GM21447 (cell line): Measurements from ENCODE around the gene SLC35A4.
"Not testable (repeated sequence)": the region's sequence is repeated elsewhere in the genome, so short reads cannot be mapped to it uniquely, and the experiment has no call there.

Experiments used
- ATAC-seq: cut with Tn5 transposase; IDR thresholded peaks from one replicate; pipeline ENCODE4 v1.9.1; 2021; ENCODE audit not compliant: unreplicated experiment

Gene SLC35A4

DNA sequence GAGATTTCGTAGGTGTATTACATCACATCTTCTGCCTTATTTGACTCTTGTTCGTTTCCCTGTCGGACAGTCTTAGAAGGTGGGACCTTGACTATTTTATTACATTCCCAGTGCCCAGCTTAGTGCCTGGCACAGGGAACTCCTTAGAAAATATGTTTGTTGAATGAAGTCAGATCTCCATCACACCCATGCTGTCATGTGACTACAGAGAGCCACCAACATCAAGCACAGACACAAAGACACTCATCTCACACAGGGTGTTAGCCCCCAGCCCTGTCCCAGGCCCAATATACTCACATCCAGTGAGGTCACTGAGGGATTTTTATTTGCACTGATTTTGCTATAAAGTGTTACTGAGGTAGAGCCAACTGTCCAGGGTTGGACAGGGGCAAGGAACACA lies 6.7 kb upstream of the SLC35A4 start:
- no peak for ATAC-seq

DNA sequence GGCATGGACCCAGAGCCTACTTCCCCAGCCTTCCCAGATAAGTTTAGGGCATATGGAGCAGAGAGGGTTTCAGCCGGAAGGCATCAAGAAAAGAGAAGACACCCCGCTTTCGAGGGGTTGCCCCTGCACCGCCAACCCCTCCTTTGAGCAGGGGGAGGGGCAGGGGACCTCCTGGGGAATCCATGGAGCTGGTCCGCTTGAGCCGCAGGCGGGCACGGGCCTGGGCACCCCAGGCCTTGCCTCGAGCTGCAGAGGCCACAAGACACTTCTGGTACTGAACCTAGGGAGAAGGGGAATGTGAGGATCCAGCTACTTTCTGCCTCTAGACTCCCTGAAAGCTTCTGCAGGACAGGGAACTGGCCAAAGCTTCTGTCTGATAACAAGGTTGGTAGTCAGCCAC lies 6.1 kb upstream of the SLC35A4 start:
- ATAC-seq: no peak

DNA sequence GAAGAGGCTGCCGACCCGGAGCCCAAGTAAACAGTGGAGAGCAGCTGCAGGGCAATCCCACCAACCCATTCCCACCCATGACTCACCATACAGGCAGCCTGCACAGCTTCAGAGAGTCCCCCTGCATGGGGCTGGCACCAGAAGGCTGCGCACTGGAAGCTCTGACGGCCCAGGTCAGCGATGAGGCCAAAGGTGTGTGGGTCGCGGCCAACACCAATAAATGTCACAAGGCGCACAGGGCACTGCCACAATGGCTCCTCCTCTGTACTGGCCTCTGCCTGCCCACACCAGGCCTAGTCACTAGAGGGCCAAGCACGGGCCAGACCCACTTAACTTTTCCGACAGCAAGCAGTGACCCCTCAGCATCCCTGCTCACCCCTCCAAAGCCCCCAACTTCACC lies 4.4 kb upstream of the SLC35A4 start:
- no peak for ATAC-seq

DNA sequence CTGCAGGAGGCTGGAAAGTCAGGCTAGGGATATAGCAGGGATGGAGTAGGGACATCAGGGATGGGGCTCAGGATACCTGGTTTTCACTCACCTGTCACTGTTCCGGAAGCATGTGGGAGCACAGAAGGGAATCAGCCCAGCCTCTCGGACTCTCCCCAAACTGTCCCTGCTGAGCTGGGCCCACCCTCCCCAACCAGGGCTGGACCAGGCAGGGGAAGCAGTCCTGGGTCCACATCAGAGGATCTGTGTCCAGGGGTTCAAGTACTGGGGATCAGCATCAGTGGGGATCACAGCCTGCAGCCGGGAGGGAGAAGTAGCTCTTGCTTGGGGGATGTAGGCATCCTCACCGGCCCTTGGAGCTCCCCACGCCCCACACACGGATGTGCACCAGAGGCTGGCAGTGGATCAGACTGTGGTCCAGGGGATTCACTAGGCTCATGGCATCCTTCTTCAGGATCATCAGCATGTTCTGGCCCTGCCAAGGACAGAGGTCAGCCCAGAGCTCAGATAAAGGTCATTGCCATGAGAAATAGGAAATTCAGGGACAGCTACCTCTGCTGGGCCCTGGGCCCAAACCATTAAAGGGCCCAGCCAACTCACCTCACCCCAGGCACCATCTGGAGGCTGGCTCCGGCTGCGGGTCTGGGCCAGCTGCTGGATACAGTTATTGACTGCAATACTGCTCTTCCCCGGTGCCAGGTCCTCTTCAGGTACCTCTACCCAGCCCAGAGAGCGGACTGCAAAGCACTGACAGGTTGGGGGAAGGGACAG lies 2.7 kb upstream of the SLC35A4 start:
- ATAC-seq: no peak

DNA sequence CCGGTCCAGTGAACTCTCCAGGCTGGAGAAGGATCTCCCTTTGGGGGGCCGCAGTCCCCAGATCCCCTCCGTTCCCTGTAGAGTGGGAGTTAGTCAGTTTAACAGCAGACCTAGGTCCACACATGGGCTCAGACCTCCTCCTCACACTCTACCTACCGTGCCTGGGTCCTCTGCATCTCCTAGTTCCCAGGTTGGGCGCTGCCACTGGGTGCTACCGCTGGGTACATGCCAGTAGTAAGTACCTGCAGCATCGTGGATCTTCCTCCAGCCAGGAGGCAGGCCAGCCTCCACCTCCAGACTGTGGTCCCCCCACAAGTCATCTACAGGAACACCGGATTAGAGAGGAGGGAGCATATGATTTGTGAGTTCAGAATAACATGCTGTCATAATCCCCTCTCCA lies 1.0 kb upstream of the SLC35A4 start:
- ATAC-seq: no peak

DNA sequence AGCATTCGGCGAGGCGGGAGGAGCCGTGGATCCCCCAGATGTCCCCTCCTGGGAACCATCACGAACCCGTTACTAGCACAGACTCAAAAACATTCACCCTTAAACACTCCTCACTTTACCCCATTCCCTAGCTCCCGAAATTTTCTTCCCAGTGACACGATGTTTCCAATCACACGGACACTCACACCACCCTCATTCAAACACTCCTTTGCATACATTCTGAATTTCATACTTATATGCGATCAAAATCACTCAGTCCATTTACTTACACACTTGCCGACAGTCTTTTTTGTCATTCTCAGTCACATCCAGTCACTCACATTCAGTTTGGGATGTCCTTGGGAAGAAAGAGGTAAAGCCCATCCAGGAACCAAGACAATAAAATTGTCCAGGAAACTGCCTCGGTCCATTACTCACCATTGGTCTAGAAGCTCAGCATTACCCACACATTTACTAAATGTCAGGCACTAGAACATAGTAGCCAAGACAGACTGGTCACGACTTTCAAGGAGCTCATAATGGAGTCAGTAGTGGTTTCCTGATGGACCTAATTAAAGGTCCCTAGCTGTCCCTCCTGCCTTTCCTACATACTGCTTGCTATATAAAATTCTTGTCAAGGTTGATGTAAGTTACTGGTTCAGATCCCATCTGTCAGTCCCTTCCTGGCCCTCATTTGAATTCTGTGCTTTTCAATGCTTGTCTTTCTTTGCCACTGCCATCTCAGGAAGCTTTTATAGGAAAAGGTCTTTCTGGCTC lies 574 bp downstream of the SLC35A4 start:
- ATAC-seq: peak; percentile 1

DNA sequence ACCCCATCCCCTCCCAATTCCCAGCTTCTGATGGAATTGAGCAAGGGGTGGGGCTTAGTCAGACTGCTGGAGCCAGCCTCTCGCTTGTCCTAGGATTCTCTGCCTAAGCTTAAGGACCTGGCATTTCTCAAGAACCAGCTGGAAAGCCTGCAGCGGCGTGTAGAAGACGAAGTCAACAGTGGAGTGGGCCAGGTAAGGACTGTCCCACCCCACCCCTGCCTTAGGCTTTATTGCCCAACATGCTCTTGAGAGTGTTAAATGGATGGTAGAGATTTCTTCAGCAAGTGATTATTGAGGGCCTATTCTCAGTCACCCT lies 1.1 kb downstream of the SLC35A4 start:
- no peak for ATAC-seq

DNA sequence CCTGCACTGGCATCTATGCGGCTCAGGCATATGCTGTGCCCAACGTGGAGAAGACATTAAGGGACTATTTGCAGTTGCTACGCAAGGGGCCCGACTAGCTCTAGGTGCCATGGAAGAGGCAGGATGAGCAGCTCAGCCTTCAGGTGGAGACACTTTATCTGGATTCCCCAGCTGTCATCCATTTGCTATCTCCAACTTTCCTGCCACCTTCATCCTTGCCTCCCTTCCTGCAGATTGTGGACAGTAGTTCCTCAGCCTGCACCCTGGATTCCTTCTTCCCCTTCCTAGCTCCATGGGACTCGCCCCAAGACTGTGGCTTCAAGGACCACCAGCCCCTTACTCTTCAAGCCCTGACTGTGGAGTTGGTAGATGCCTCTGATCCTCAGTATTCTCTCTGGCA lies 2.0 kb downstream of the SLC35A4 start:
- ATAC-seq: no peak

DNA sequence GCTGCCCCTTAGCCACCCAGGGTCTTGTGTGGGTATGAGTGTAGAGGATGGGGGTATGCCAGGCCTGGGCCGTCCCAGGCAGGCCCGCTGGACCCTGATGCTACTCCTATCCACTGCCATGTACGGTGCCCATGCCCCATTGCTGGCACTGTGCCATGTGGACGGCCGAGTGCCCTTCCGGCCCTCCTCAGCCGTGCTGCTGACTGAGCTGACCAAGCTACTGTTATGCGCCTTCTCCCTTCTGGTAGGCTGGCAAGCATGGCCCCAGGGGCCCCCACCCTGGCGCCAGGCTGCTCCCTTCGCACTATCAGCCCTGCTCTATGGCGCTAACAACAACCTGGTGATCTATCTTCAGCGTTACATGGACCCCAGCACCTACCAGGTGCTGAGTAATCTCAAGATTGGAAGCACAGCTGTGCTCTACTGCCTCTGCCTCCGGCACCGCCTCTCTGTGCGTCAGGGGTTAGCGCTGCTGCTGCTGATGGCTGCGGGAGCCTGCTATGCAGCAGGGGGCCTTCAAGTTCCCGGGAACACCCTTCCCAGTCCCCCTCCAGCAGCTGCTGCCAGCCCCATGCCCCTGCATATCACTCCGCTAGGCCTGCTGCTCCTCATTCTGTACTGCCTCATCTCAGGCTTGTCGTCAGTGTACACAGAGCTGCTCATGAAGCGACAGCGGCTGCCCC lies 2.6 kb downstream of the SLC35A4 start:
- no peak for ATAC-seq

DNA sequence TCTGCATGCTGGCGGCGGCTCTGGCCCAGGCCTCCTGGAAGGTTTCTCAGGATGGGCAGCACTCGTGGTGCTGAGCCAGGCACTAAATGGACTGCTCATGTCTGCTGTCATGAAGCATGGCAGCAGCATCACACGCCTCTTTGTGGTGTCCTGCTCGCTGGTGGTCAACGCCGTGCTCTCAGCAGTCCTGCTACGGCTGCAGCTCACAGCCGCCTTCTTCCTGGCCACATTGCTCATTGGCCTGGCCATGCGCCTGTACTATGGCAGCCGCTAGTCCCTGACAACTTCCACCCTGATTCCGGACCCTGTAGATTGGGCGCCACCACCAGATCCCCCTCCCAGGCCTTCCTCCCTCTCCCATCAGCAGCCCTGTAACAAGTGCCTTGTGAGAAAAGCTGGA lies 3.2 kb downstream of the SLC35A4 start:
- ATAC-seq: no peak

DNA sequence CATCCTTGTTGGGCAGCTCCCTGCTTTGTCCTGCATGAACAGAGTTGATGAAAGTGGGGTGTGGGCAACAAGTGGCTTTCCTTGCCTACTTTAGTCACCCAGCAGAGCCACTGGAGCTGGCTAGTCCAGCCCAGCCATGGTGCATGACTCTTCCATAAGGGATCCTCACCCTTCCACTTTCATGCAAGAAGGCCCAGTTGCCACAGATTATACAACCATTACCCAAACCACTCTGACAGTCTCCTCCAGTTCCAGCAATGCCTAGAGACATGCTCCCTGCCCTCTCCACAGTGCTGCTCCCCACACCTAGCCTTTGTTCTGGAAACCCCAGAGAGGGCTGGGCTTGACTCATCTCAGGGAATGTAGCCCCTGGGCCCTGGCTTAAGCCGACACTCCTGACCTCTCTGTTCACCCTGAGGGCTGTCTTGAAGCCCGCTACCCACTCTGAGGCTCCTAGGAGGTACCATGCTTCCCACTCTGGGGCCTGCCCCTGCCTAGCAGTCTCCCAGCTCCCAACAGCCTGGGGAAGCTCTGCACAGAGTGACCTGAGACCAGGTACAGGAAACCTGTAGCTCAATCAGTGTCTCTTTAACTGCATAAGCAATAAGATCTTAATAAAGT lies 3.9 kb downstream of the SLC35A4 start:
- no peak for ATAC-seq

DNA sequence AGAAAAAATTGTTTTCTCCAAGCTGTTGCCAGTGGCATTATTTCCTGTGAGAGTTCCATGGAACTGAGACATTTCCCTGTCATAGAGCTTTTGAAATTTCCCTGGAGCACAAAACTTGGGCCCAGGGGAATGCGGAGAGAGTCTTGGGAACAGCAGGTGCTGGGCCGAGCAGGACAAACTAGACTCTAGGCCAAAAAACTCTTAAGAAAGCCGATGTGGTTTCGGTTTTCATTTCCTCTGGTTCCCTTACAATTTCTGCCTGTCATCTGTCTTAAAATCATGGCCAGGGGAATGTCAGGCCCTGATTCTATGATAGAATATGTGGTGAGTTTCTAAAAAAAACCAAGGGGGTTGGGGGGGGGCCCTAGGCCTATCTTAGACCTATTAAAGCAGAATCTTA lies 4.6 kb downstream of the SLC35A4 start:
- ATAC-seq: peak; percentile 32

DNA sequence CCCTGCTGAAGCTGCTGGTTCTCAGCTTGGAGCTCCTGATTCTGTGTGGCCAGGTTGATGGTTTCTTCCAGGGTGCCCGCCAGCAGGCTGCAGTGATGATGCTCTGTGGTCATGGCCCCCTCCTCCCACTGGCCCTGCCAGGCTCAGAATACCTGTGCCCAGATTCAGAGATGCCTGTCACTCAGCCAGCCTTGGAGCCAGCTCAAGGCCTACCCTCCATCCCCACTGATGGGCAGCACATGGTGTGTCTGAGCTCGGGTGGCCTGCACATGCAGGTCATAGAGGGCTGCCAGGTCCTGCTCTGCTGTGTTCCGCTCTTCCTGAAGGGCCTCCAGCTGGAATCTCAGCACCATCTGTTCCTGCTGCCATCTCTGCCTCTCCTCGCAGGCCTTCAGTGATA lies 5.4 kb downstream of the SLC35A4 start:
- no peak for ATAC-seq

DNA sequence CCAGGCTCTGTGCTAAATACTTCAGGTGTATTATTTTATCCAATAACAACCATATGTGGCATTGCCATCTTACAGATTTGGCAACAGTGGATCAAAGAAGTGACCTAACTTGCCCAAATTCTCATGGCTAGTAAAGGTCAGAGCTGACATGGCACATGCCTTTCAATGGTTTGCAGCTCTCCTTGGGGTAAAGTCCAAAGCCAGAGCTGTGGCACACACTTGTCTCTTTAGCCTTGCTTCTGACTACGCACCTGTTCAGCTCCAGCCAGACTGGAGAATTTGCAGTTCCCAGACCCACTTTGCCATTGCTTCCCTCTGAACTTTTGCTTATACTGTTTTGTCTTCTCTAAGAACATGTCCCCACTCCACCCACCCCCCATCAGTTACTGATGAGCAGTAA lies 5.9 kb downstream of the SLC35A4 start:
- ATAC-seq: no peak

DNA sequence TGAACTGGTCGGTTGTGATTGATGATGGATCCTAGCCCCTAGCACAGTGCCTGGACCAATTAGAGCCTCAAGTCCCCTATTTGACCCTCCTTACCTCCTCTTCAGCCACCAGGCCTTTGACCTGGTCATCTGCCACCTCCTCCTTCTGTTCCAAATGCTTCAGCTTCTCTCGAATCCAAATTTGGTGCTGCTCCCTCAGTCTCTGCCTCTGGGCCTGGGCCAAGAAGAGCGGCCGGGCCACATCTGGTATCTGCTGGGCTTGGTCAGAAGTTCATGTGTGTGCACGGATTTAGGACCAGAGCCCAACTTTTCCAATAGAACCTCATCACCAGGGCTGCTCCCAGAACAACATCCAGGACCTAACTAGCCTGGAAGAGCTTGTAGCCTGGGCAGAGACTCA lies 6.5 kb downstream of the SLC35A4 start:
- ATAC-seq: no peak

DNA sequence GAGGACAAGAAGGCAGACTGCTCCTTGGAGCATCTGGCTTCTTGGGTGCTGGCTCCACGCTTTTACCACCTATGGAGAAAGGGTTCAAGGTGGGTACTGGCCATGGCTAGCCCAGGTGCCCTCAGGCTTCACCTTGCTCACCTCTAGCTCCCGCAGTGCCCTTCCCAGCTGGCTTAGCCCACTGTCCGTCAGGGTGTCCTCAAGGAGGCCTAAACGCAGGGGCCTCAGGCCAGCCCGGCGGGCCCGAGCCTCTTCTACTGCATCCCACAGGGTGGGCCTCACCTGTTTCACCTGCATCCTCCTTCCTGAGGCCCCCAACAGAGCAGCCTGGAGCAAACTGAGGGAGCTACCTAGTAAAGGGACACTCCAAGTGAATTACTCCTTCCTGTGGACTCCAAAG lies 9.1 kb downstream of the SLC35A4 start:
- ATAC-seq: no peak

DNA sequence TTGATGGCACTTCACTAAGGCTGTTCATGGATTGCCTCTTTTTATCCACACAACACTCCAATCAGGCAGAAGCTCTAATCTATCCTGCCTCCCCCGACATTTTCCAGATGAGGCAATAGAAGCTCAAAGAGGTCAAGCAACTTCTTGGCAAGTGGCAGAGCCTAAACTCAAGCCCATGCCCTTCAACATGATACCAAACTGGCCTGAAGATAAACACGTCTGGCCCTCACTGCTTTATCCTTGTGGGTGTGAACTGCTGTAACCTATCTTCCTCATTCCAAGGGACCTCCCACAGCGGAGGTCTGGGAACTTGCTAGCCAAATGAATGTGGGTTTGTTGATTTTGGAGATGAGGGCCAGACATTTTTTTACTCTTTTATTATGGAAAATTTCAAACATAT lies 9.5 kb downstream of the SLC35A4 start:
- no peak for ATAC-seq

DNA sequence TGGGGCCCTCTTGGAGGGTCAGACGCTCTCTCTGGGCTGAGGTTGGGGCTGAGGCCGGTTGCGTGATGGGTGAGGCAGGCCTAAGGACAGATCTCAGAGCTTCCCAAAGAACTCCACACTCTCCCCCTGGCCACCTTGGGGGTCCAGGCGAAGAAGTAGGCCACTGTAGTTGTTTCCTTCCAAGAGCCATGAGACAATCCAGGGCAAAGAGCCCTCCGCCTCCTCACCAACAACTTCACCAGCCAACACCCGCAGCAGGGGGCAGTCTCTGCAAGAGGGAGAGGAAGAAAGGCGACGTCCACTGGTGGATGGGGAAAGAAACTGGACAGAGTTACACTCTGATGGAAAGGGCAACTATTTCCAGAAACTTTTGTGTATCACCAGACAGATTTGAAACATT lies 10.7 kb downstream of the SLC35A4 start:
- ATAC-seq: no peak

DNA sequence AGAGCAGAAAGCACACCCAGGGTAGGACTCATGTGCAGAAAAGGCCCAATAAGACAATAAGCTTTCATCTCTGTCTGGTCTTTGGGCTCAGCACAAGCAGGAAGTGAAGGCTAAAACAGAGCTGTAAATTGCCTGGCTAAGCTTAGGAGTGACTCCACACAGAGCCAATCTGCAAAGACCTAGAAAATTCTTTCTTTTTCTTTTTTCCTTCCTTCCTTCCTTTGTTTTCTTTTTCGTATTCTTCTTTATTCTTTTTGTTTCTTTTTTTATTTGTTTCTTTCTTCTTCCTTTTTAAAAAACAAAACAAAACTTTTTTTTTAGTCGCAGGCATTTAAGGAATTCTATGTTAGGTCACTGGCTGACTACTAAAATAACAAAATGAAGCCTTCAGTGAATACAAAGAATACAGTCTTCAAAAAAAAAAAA lies 12.2 kb downstream of the SLC35A4 start:
- no peak for ATAC-seq

DNA sequence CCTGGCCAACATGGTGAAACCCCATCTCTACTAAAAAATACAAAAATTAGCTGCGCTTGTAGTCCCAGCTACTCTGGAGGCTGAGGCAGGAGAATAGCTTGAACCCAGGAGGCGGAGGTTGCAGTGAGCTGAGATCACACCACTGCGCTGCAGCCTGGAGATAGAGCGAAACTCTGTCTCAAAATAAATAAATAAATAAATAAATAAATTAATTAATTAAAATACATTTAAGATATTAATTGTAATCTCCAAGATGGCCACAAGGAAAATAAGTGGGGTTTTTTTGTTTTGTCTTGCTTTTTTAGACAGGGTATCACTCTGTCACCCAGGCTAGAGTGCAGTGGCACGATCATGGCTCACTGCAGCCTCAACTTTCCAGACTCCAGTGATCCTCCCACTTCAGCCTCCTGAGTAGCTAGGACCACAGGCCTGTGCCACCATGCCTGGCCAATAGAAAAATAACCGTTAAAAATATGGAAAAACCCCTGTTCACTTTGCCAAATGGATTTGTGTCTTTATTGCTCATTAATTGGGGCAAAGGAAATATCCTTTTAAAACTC lies 14.6 kb downstream of the SLC35A4 start:
- ATAC-seq: not testable (repeated sequence)

DNA sequence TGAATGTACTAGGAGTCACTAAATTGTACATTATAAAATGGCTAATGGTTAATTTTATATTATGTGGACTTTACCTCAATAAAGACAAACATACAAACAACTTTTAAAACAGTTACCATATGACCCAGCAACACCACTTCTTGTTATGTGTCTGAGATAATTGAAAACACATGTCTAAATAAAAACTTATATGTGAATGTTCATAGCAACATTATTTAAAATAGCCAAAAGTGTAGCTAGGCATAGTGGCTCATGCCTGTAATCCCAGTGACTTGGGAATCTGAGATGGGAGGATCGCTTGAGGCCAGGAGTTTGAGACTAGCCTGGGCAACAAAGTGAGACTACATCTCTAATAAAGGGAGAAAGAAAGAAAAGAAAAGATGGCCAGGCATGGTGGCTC lies 22.9 kb downstream of the SLC35A4 start:
- ATAC-seq: no peak
